Transverse colon (tissue), 3 donors: ENCODE measurements around the gene ZNF609.

Experiments
- CTCF ChIP-seq, 5 experiments: fragments of 200-600 bp in 3 of 5; fragments of 450-650 bp in 2 of 5; sonication (generic) in 3 of 5; IDR thresholded peaks; 1 replicate in 2 of 5; 2 replicates in 3 of 5; pipeline ENCODE4 v1.5.1; 2016 to 2017; ENCODE audit warnings: antibody characterized with exemption in 5 of 5, inconsistent platforms in 3 of 5, mild to moderate bottlenecking in 2 of 5, moderate library complexity in 1 of 5
- EP300 ChIP-seq: sonication (generic); formaldehyde crosslinking; IDR thresholded peaks from one replicate; pipeline ENCODE4 v1.6.1; 2017; ENCODE audit warnings: antibody characterized with exemption, low read depth
- POLR2A ChIP-seq: fragments of 450-650 bp; IDR thresholded peaks from one replicate; pipeline ENCODE4 v1.6.1; 2016; ENCODE audit warnings: antibody characterized with exemption, mild to moderate bottlenecking, moderate library complexity

- no peak for TF ChIP-seq CTCF (IDR thresholded peaks at IDR 0.05)
- no peak for TF ChIP-seq EP300
- TF ChIP-seq POLR2A, result no peak
Observed at GRCh38 chr15:64621056-64621455, 160.7 kb downstream of the ZNF609 start.
